GM19452 (cell line): Measurements from ENCODE around the gene SECISBP2.

ENCODE experiments used
- ATAC-seq: cut with Tn5 transposase; IDR thresholded peaks from one replicate; pipeline ENCODE4 v1.9.1; 2021; ENCODE audit not compliant: unreplicated experiment

The SECISBP2 gene

DNA sequence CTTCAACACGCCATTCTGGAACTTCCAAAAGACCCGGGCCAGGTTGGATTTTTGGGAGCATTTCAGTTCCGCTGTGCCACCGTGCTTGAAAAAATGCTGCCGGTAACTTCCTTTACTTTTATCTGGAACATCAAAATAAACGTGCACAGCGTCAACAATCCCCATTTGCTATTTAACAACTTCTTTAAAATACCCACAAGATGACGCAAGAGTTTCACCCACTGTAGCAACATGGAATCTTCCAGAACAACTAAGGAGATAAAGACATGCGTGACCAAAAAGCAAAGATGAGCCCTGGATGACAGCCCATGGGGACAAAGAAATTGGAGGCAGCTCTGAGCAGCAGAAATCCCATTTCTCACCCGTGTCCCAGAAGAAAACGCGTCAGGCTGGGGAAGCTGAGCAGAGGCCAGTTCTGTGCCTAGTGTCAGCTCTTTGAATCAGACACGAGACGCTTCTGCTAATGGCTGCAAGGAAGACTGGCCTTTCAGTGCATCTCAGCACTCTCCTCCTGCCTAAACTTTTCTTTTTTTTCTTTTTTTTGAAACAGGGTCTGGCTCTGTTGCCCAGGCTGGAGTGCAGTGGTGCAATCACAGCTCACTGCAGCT is 61.3 kb downstream of the SECISBP2 start:
- no peak for ATAC-seq

DNA sequence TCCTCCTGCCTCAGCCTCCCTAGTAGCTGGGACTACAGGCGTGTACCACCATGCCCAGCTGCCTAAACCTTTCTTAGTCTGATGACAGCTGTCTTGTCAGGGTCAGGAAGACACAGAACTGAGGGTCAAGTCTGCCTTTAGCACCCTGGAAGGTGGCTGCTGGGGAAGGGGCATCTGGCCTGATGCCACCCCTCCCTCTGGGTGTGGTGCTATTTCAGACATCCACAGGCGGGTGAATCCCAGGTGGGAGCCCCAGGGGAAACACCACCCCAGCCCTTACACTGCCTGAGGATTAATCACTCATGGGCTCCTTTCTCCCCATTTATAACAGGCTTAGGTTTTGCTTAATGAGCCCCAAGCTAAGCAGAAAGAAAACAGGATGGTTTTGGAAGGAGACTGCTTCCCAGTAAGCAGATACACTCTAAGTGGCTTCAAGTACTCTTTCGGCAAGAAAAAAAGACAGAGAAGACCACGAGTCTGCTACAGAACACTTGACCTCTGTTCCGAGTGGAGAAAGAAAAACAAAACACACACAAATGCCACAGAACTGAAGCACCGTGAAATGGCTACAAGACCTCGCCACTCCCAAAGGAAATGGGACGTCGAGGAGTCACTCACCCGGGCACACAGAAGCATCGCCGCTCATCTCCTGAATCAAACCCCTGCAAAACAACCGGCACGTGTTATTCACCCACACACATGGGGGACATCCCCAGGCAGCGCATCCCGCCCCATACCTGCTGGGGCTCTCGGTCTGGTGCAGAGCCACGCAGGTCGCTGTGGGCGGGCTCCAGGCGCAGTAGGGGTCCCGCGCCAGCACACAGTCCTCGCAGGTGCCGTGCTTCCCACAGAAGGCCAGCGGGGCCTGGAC is 62.4 kb downstream of the SECISBP2 start:
- no peak for ATAC-seq

DNA sequence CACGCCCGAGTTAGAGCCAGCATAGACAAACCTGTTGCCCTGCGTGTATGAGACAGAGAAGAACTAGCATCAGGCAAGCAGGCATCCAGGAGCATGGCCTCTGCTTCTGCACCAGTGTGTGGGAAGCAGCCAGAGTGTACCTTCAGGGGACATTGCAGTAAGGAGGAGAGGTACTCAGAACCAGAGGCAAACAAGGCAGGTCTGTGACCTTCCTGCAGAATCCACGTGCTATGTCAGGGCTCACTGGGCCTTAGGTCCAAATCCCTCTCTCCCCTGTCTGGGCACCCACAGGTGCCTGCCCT is 63.0 kb downstream of the SECISBP2 start:
- no peak for ATAC-seq

DNA sequence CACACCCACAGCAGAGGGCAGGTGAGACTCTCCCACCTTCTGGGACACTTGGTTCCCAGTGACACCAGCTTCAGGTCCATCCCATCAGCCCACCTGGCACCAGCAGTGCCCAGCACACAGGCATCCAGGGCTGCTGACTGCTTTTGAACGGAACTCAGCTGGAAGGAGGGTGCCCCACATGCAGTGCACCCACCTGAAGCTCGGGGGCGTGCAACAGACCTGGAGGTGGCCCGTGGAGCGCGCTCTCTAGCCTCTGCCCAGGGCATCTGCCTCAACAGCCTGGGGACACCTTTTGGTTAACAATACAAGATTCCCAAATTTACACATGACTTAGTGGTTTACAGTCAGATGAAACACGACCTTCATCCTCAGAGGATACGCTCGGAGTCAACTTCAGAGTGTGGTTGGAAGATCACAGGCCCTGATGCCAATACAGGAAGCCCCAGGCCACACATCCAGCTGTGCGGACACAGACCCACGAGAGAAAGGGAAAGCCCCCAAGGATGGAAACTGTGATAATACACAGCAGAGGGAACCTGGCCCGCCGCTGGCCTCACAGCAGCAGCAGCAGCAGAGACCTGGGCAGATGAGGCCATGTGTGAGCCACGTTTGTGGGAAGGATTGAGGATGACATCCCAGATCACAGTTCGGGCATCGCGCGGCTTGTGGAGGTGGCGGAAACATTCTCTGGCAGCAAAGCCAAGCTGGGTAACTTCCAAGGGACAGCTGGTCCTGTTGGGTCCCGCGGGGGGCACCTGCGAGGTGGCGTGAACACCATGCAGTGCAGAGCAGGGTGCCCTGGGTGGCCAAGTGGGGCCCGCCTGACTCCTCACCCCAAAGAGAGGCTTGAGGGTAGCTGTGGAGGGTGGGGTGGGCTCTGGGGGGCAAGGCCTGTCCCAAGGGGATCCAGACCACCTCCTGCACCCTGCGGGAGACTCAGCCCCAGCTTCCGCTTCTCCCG is 64.0 kb downstream of the SECISBP2 start:
- no peak for ATAC-seq

DNA sequence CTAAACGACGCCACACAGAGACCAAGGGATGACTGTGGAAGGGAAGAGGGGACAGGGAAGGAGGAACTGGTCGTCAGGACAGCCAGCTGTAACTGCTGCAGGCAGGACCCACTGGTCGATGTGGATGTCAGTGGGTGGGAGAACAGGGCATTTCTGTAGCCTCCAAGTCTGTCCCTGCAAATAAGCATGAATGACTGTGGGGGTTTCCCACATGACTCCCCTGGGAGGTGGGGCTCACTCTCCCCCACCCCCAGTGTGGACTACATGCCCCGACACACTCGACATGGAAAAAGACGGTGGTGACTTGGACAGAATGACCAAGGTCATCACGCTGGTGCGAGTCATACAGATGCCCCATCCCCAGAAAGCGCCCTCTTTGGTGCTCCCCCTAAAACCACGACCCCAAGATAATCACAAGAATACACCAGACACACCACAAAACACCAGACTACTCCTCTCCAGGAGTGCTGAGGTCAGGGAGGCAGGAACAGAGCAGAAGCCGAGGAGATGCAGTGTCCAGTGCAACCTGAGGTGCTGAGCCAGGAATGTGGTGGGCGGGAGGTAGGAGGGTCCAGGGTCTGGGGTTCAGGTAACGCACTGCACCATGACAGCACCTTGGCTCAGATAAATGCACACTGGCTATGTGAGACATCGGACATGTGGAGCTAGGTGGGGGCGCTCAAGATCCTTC is 64.9 kb downstream of the SECISBP2 start:
- no peak for ATAC-seq

DNA sequence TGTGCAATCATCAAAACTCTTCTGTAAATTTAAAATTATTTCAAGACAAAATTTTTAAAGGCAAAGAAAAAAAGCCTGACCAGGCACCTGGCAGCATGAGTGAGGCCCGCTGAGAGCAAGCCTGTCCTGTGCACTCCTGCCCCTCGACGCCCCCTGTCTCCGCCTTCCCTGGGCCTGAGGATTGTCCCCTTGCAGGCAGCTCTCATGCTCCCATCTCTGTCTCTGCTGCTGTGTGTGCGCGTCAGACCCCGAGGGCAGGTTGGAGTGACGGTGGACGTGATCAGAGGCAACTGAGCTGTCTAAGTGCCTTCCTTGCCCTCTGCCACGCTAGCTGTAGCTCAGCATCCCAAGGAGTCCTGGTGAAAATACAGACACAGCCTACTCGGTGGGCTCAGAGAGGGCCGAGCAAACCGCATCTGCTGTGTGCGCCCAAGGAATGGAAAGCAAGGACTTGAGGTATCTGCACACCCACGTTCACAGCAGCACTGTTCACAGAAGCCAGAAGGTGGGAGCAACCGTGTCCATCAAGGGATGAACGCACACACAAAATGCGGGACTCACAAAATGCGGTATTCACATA is 65.5 kb downstream of the SECISBP2 start:
- ATAC-seq, result no peak

DNA sequence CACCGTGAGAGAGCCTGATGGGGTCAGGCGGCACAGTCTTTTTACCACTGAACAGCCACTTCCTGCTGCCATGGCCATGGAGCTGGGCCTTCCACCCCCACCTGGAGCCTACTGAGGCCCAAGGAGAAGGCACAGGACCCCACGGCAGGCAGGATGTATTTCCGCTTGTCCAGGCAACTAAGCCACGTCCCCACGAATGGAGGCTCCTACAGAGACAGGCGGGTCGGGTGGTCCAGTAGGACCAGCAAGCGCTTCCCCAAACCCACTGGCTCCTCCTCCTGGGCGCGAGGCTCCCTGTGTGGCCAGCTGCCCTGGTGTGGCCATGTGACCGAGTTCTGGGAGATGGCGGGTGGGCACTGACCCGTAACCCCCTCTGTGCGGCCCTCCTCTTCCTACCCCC is 66.5 kb downstream of the SECISBP2 start:
- ATAC-seq, result no peak

DNA sequence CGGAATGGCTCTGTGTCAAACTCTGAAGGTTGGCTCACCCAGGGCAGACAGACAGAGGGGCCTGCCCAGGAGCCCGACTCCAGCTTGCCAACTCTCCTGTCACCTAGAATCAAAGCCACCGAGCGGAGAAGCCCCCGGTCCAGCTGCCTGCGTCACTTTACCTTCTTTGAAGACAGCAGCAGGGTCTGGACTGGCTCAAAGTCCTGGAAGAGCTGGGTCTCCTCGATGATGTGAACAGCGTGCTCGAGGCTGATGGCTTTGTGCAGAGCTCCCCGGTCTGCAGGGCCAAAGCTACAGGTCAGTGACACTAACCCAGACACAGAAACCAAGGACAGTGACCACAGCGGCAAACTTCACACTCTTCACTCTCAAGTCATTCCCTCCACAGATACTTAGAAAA is 67.9 kb downstream of the SECISBP2 start:
- ATAC-seq, result no peak

DNA sequence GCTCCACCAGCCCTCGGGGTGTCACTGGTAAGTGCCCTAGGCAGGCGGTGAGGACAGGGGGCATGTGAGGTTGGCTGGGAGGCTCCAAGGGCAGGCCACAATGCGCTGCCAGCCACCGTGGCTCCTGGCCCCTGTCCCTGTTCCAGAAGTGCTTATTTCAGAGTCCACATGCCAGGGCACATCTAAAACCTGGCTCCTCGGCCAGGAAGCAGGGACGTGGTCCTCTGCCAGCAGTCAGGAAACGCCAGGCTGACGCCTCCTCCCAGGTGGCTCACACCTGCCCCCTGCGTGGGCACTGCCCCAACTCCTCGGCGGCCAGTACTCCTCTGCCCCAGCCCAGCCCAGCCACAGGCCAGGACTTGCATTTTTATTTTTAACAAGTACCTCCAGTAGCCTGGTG is 68.5 kb downstream of the SECISBP2 start:
- no peak for ATAC-seq

DNA sequence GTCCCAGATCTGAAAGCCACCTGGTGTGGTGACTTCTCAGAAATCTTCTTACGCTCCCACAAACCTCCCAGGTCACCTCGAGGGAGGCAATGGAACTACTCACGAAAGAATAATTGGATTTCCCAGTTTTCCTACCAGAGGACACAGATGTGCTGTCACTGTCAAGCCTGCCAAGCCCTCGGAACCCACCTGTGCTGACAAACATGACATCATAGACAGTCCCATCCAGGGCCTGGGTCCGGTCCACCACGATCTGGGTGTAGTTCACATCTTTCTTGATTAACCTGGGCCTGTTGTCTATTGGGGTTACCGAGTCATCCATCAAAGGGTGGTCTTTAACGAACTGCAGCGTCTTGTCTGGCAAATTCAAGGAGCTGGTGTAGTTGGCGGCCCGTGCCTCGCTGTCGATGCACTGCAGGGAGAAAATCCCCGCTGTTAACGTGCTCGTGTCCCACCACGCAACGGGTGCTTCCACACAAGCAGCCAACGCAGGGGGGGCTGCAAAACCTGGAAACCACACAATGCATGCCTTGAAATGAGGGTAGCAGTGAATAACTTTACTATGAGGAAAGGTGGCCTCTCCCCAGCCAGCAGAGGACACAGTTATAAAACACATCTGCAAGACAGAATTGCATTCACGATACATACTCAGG is 69.0 kb downstream of the SECISBP2 start:
- ATAC-seq, result no peak

DNA sequence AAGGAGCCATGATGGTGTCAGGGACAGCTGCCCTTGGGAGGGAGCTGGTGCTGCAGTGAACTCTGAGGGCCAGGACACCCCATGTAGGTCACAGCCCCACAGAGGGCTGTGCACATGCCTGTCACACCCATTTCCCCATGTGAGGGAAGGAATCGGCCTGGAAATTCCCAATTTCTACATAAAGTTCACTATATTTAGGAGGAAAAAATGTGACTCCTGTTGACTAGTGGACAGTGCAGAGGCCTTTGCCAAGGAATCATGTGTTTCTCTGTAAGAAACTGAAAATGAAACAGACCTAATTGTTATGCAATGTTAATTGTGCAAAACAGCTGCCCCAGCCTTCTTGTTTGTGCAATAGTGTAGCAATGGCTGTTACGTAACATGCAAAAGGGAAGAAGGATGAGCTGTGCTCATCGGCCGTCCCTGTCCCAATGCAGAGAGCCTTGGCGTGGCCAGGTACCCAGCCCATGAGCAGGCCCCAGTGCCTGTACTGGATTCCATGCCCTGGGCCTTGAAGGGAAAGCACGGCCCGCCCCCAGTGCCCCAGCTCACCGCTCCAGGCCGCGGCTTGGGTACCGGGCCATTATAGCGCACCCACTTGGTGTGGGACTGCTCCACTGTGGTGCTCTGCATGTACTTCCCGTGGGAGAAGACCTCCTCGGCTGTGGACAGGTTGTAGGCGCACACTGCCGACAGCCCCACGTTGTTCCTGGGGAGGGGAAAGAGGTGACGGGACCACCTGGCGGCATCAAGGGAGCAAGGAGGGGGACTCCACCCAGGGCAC is 70.0 kb downstream of the SECISBP2 start:
- ATAC-seq, result no peak

DNA sequence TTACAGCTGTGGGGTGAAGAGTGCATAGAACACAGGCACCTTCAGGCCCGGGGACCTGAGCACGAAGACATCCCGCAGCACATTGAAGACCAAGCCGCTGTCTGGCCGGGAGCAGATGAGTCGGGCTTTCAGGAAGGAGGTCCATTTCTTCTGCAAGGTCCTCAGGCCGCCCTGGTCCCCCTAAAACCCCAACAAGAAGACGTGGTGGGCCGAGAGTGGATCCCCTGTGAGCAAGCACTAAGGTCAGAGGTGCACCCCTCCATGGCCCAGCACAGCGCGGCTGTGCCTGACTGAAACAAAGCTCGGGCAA is 70.5 kb downstream of the SECISBP2 start:
- no peak for ATAC-seq

DNA sequence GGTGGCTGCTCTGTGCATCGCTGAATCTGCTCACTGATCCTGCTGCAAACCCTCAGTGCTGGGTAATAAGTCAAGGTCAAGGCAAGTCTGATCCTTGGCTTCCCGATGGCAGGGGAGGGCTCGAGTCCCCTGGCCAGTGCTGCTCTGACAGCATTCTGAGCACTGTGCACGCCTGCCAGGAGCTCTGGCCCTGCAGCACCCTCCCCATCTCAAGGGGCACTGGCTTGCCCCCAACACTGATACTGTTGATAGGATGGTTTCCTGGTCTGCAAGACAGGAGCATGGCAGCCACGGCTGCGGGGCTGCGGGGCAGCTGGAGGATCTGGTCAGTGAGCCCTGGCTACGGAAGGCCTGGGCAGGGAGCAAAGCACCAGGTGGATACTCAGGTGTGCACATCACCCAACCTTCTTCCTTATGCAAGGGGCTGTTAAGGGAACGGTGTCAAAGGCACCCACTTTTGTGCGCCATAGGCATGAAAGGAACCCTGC is 71.8 kb downstream of the SECISBP2 start:
- ATAC-seq, result no peak

DNA sequence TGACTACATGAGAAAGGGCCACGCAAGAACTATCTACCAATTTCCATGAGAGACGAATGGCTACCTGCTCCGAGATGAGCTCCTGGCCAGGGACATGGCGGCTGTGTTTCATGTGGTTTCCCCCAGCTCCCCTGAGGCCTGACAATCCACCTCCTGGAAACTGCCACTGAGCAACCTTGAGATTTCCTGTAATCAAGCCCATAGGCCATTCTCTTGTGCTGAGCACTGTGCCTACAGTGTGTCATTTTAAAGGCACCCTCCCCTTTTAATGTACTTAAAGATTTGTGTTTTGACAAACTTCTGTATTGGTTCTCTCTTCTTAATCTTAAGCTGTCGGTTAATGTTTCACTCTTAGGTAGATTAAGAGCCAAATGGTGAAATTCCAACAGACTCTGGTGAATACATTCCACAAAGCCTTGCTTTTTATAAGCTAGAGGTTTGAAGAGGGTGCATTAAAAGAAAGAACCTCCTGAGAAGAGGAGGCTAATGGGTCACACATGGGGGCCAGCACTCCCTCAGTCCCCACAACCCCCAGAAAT is 72.3 kb downstream of the SECISBP2 start:
- no peak for ATAC-seq

DNA sequence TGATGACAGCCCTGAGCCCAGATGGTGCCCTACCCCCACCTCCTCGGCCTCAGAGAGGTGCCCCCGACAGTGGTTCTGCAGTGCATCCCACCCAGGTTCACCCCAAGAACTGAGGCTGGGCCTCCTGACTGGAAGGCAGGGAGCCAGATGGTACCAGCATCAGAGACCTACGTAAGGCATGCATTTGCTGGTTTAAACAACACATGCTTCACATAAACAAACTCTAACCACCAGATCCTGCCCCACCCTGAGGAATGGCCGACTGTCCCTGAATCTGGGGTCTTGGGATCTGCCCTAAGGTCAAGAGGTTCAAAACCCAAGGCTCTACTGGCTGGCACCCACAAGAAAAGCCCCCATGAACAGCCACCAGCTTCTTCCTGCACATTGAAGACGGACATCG is 73.3 kb downstream of the SECISBP2 start:
- no peak for ATAC-seq

DNA sequence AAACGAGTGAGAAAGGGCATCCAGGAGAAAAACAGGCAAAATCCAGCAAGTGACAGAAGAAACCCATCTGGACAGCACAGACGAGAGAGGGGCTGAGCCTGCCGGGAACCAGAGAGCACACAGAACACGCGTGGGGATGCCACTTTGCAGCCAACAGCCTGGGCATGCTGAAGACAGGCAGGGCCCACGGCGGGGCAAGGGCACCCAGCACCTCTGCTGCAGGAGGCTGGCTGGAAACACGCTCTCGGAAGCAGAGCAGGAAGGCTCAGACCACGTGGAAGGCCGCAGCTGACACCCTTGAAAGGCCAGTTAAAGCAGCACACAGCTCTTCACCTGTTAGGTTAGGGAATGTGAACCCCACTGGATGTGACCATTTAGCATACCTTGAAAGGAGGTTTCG is 76.1 kb downstream of the SECISBP2 start:
- no peak for ATAC-seq

DNA sequence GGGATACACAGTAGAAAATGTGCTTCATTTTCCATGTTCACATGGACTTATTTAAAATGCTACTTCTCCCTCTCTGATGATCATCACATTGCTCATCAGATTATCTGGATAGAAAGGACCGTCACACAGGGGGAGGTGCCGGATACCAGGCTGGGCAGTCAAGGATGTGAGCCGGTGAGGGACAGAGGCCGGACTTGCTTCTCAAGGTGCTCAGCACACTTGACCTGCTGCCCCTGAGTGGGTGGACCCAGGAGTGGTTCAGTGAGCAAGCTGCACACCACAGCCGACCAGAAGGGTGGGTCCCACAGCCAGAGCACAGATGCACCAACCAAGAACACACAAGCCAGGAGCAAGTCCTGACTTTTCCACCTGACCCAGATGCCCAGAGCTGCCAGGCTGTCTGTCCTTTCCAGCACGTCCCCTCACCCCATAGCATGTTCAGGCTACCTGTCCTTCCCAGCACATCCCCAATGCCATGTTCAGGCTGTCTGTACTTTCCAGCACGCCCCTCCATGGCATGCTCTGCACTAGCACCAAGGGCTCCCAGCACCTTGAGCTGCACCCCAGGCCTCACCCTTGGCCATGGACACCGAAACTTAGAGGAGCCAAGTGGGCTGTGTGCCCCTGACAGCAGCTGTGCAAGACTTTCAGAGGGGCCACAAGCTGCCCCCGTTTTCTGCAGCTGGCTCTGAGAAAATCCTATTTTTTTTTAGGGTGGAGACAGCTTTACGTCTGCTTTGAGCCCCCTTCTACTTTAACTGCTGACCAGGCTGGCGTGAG is 77.8 kb downstream of the SECISBP2 start:
- no peak for ATAC-seq

DNA sequence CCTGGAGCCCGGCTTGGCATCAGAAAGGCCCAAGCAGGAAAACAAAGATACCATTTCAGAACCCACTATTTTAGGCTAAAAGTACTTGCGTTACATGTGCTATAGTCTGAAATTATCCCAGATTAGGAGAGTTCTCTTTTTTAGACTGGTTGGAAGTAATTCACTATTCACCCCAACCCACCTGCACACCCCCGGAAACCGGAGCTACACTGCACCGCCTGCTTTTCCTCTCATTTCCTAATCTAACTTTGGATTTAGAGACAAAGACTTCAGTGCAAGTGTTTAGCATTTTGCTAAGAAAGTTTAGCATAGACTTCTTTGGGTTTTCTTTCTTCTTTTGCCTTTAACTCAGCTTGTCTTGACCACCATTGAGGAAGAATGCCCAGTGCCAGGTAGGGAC is 79.2 kb downstream of the SECISBP2 start:
- ATAC-seq, result no peak
